Loucy (cell line): ENCODE results near the gene NTNG1.

ENCODE experiments used
- H2AFZ ChIP-seq: fragments of 200-600 bp; sonication (generic); 2 replicates; pipeline ENCODE4 v1.6.0; 2016; ENCODE audit warnings: antibody characterized with exemption, mild to moderate bottlenecking, low read length, moderate library complexity
- H3F3A ChIP-seq: fragments of 200-600 bp; 2 replicates; pipeline ENCODE4 v1.6.0; 2016; ENCODE audit warnings: antibody characterized with exemption, low read depth, mild to moderate bottlenecking
- H3K27me3 ChIP-seq: fragments of 200-600 bp; sonication (generic); 2 replicates; pipeline ENCODE4 v1.6.1; 2014; ENCODE audit warnings: low read length, mild to moderate bottlenecking; ENCODE audit not compliant: insufficient read depth, poor library complexity, severe bottlenecking
- H3K36me3 ChIP-seq: fragments of 200-600 bp; sonication (generic); 2 replicates; pipeline ENCODE4 v1.6.1; 2016; ENCODE audit warnings: low read length; ENCODE audit not compliant: insufficient read depth
- H3K4me1 ChIP-seq: fragments of 200-600 bp; sonication (generic); 2 replicates; pipeline ENCODE4 v1.5.1; 2014; ENCODE audit warnings: low read length, mild to moderate bottlenecking; ENCODE audit not compliant: insufficient read depth, poor library complexity, severe bottlenecking
- H3K4me2 ChIP-seq: fragments of 200-600 bp; sonication (generic); 2 replicates; pipeline ENCODE4 v1.6.0; 2014; ENCODE audit warnings: antibody characterized with exemption, low read length, low read depth, mild to moderate bottlenecking; ENCODE audit not compliant: poor library complexity, severe bottlenecking
- H3K4me3 ChIP-seq: fragments of 200-600 bp; sonication (generic); 2 replicates; pipeline ENCODE4 v1.5.1; 2014; ENCODE audit warnings: low read length, mild to moderate bottlenecking, mixed read lengths; ENCODE audit not compliant: poor library complexity, severe bottlenecking
- H3K79me2 ChIP-seq: fragments of 200-600 bp; sonication (generic); 2 replicates; pipeline ENCODE4 v1.6.1; 2014; ENCODE audit warnings: low read length; ENCODE audit not compliant: insufficient read depth
- H3K9ac ChIP-seq: fragments of 200-600 bp; sonication (generic); 2 replicates; pipeline ENCODE4 v1.6.0; 2014; ENCODE audit warnings: mild to moderate bottlenecking, low read depth, low read length, moderate library complexity; ENCODE audit not compliant: poor library complexity, severe bottlenecking
- H3K9me2 ChIP-seq: fragments of 200-600 bp; sonication (generic); replicated peaks from 2 replicates; pipeline ENCODE4 v1.6.1; 2016; ENCODE audit warnings: low read depth, low read length, mixed read lengths
- H3K9me3 ChIP-seq: fragments of 200-600 bp; sonication (generic); 2 replicates; pipeline ENCODE4 v1.6.1; 2014; ENCODE audit warnings: mild to moderate bottlenecking, antibody characterized with exemption, low read length, low read depth; ENCODE audit not compliant: insufficient read depth
- H4K20me1 ChIP-seq: fragments of 200-600 bp; sonication (generic); 2 replicates; pipeline ENCODE4 v1.6.0; 2014; ENCODE audit warnings: antibody characterized with exemption, low read length, mild to moderate bottlenecking; ENCODE audit not compliant: insufficient read depth, poor library complexity, severe bottlenecking
- CTCF ChIP-seq: fragments of 200-600 bp; sonication (generic); conservative IDR thresholded peaks from 2 replicates; pipeline ENCODE4 v1.5.1; 2014; ENCODE audit warnings: mild to moderate bottlenecking, antibody characterized with exemption, low read length
- EZH2phosphoT487 ChIP-seq: fragments of 200-600 bp; IDR thresholded peaks from 2 replicates; pipeline ENCODE4 v1.6.1; 2018; ENCODE audit warnings: antibody characterized with exemption, mild to moderate bottlenecking, moderate library complexity, borderline replicate concordance

The NTNG1 gene

DNA sequence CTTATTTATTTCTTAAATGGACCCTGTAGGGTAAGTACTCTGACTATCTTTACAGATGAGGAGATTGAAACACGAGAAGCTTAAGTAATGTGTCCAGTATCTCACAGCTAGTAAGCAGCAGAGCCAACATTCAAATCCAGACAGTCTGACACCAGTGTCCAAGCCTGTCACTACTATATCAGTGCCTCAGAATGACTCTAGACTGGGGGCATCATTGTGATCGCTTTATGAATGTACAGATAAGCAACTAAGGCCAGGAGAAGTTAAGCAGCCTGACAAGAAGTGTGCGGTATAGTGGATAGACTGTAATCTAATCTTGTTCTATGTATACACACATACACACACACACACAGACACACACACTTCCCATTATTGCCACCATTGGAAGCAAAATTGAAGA is 158.7 kb downstream of the NTNG1 start:
- Histone ChIP-seq H3K9me3 (no peaks in the 10 kb centered on the region), H3K4me3 (no peak overlapping the region), H3K9ac (no peak overlapping the region), H3K36me3 (no peaks in the 10 kb centered on the region), H3K27me3 (no peaks in the 10 kb centered on the region), H2AFZ (no peak overlapping the region), H3F3A (no peaks in the 10 kb centered on the region), H3K79me2 (no peaks in the 10 kb centered on the region), H3K4me1 (no peaks in the 10 kb centered on the region), H3K9me2 (no peaks in the 10 kb centered on the region), H4K20me1 (no peaks in the 10 kb centered on the region), H3K4me2 (no peak overlapping the region)
- no peak for TF ChIP-seq EZH2phosphoT487
- no peak for TF ChIP-seq CTCF

GRCh38 chr1:107309962-107310361 is 169.1 kb downstream of the NTNG1 start:
- Histone ChIP-seq H3K9me3 (no peaks in the 10 kb centered on the region), H3K9me2 (no peaks in the 10 kb centered on the region), H3K79me2 (no peaks in the 10 kb centered on the region), H3K9ac (no peak overlapping the region), H3K4me2 (no peak overlapping the region), H3K27me3 (no peaks in the 10 kb centered on the region), H3K36me3 (no peaks in the 10 kb centered on the region), H3F3A (no peaks in the 10 kb centered on the region), H3K4me3 (no peak overlapping the region), H2AFZ (no peak overlapping the region), H3K4me1 (no peaks in the 10 kb centered on the region), H4K20me1 (no peaks in the 10 kb centered on the region)
- TF ChIP-seq EZH2phosphoT487 (no peak), CTCF (no peak)

DNA sequence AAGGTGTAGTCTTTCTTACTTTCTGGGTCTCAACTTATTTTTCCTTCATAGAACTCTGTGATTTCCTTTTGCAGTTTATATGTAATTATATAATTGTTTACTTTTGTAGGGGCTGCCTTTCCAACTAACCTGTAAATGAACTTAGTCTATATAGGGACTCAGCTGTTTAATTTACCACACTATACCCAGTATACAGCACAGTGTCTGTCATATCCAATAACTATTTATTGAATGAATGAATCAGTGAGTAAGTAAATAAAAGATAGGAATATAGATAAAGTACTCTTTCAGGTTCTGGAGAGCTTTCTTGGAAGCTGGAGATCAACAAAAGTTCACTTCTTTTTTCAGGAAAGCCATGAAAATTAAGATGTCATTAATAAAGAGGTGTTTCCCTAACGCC is 174.8 kb downstream of the NTNG1 start:
- no peak overlapping the region for H3K4me2 ChIP-seq
- no peaks in the 10 kb centered on the region for H3K36me3 ChIP-seq

More for the DNA sequence above, 174.8 kb downstream of the NTNG1 start:
- H3K79me2 ChIP-seq: no peaks in the 10 kb centered on the region
- H3K4me1 ChIP-seq: peaks cover 7% of the 10 kb centered on the region
- no peaks in the 10 kb centered on the region for H4K20me1 ChIP-seq
- no peaks in the 10 kb centered on the region for H3K9me2 ChIP-seq
- no peaks in the 10 kb centered on the region for H3K9me3 ChIP-seq
- no peak for TF ChIP-seq CTCF
- TF ChIP-seq EZH2phosphoT487: no peak
- H3K9ac ChIP-seq: no peak overlapping the region
- no peaks in the 10 kb centered on the region for H3K27me3 ChIP-seq
- no peak overlapping the region for H3K4me3 ChIP-seq
- H2AFZ ChIP-seq: no peak overlapping the region
- H3F3A ChIP-seq: no peaks in the 10 kb centered on the region
